Measurements from ENCODE around the gene VWA3A. TPM values are rescaled to one million over a fixed set of nuclear protein-coding genes. Genes with fewer than 3 reads are reported as not detected.

VWA3A gene
- total and polyA plus RNA-seq, 8 donors, result 0.30 to 0.37 TPM; not detected in 6

DNA sequence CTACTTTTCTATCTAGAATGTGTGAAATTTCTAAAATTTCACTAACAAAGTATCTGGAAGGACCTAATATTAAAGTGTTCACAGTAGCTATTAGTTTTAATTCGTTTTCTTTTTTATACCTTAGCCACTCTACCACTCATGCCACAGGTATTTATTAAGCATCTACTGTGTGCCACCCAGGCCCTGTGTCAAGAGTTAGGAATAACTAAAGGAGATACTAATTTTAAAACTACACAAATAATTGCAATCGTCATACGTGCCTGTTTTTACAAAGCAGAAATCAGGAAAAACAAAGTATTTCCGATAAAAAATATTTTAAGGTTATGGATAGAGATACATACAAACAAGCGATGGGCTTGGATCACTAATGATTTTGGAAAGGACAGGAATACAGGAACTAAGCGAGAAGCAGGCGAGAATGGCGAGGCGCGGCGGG, 113.3 kb downstream of the VWA3A start:
- peak overlapping the region; percentile 80 to 96 (median 92) for H3K27ac ChIP-seq

DNA sequence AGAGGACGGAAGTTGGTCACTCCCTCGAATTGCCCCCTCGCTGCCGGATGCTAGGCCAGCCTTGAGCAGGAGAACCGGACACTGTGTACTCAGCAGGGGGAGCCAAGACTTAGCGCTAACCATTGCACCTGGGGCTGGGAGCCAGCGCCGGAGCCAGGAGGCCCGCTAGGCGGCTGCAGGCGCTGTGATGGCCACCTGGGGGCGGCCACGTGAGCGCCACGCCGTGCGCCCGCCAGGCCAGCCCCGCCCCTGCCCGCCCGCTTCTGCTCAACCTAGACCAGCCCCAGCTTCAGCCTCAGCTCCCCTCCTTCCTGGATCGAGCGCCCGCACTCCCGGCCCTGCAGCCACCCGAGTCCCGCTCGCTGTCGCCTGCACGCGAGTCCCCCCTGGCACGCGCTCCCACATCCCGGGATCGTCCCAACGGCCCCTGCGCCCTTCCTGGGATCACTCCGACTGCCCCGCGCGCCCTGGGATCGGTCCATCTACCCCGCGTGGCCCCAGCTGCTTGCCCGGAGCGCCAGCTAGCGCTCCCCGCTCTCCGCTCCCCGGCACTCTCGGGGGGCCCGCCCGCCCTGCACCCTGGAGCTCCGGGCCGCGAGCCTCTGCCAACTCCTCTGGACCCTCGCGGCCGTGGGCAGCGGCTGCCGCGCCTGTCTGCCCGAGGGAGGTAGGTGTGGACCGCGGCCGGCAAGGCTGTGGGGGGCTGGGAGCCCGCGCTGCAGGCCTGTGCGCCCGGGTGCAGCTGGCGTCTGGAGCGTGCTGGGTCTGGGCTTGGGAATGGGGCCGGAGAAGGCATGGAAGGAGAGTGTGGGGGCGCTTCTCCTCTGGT, 113.9 kb downstream of the VWA3A start, which contains the start of gene EEF2K:
EEF2K (plus strand) TSS at position 266 of the 829 bp plus-strand sequence. CDS start 19,452 bp downstream, outside the sequence.
- 0% methylated on average over 25 to 73 of the region's 74 CpGs for WGBS, 5 donors
- intact Hi-C loops (cut with DNase I; ENCODE audit: low total_unique reads), result no loop called here
- no peaks in the 10 kb centered on the region for H3K36me3 ChIP-seq
- no peaks in the 10 kb centered on the region for H3K27me3 ChIP-seq
- peak within 1 kb of the TSS; percentile 84 to 99 (median 92) for H3K4me3 ChIP-seq
- H3K4me1 ChIP-seq, result peaks cover 30 to 53% (median 45%) of the 10 kb centered on the region in 4 donors
- TF ChIP-seq EP300 (IDR thresholded peaks at IDR 0.05) (no peak), POLR2AphosphoS5 (IDR thresholded peaks at IDR 0.05) (peak; percentile 73 to 93 (median 74))
- TF ChIP-seq, protein P1, sequence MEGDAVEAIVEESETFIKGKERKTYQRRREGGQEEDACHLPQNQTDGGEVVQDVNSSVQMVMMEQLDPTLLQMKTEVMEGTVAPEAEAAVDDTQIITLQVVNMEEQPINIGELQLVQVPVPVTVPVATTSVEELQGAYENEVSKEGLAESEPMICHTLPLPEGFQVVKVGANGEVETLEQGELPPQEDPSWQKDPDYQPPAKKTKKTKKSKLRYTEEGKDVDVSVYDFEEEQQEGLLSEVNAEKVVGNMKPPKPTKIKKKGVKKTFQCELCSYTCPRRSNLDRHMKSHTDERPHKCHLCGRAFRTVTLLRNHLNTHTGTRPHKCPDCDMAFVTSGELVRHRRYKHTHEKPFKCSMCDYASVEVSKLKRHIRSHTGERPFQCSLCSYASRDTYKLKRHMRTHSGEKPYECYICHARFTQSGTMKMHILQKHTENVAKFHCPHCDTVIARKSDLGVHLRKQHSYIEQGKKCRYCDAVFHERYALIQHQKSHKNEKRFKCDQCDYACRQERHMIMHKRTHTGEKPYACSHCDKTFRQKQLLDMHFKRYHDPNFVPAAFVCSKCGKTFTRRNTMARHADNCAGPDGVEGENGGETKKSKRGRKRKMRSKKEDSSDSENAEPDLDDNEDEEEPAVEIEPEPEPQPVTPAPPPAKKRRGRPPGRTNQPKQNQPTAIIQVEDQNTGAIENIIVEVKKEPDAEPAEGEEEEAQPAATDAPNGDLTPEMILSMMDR (IDR thresholded peaks at IDR 0.05), result peak in 6 of 7 experiments; percentile 38 to 92 (median 86)
- DNase-seq, result peak; percentile 95 to 98
- no peaks in the 10 kb centered on the region for H3K9me3 ChIP-seq
- H3K27ac ChIP-seq, result peak within 1 kb of the TSS; percentile 80 to 96 (median 92)

More for the DNA sequence above, 113.3 kb downstream of the VWA3A start:
- Histone ChIP-seq H3K9me3 (no peaks in the 10 kb centered on the region), H3K4me3 (peak overlapping the region; percentile 84 to 99 (median 92)), H3K36me3 (no peaks in the 10 kb centered on the region), H3K4me1 (peaks cover 26 to 46% (median 41%) of the 10 kb centered on the region in 4 donors), H3K27me3 (no peaks in the 10 kb centered on the region)
- intact Hi-C loops (cut with DNase I; ENCODE audit: low total_unique reads), result no loop called here
- 3 to 8% (median 5%) methylated on average over 11 of the region's 11 CpGs for WGBS, 5 donors
- TF ChIP-seq, protein P1 (IDR thresholded peaks at IDR 0.05), result no peak
- no peak for TF ChIP-seq POLR2AphosphoS5 (IDR thresholded peaks at IDR 0.05)
- no peak for TF ChIP-seq POLR2A (IDR thresholded peaks at IDR 0.05)
- TF ChIP-seq EP300 (IDR thresholded peaks at IDR 0.05), result no peak
- no peak for DNase-seq

Other genes starting within 250 kb of the VWA3A start
- 100 to 1,000 TPM in 4 of 5 donors, 10 to 100 TPM in 1; 46.4 to 215 (median 124) TPM for gene NPIPB4, start 234.8 kb upstream of the VWA3A start, total RNA-seq
- 10 to 100 TPM in 1 of 3 donors, 1 to 10 TPM in 2; 4.1 to 16.0 (median 4.9) TPM for gene NPIPB4, start 234.8 kb upstream of the VWA3A start, polyA plus RNA-seq
- gene UQCRC2, start 139.2 kb upstream of the VWA3A start, total RNA-seq, result 100 to 1,000 TPM; 124 to 702 (median 247) TPM
- 100 to 1,000 TPM; 128 to 165 (median 142) TPM for gene UQCRC2, start 139.2 kb upstream of the VWA3A start, polyA plus RNA-seq
- gene PDZD9, start 91.4 kb upstream of the VWA3A start, total RNA-seq, result not detected
- not detected for gene PDZD9, start 91.4 kb upstream of the VWA3A start, polyA plus RNA-seq
- 10 to 100 TPM in 2 of 5 donors, 1 to 10 TPM in 3; 1.2 to 32.3 (median 9.6) TPM for gene MOSMO, start 84.4 kb upstream of the VWA3A start, total RNA-seq
- gene MOSMO, start 84.4 kb upstream of the VWA3A start, polyA plus RNA-seq, result 1 to 10 TPM; 6.4 to 8.7 (median 6.7) TPM
- not detected for gene SDR42E2, start 70.0 kb downstream of the VWA3A start, total RNA-seq
- gene SDR42E2, start 70.0 kb downstream of the VWA3A start, polyA plus RNA-seq, result not detected
- gene EEF2K, start 113.7 kb downstream of the VWA3A start, total RNA-seq, result 100 to 1,000 TPM in 2 of 5 donors, 10 to 100 TPM in 3; 21.0 to 170 (median 40.2) TPM
- 1 to 10 TPM; 3.4 to 5.9 (median 3.7) TPM for gene EEF2K, start 113.7 kb downstream of the VWA3A start, polyA plus RNA-seq
- gene POLR3E, start 204.9 kb downstream of the VWA3A start, total RNA-seq, result 10 to 100 TPM; 51.3 to 99.1 (median 76.5) TPM
- 10 to 100 TPM; 13.1 to 19.3 (median 16.2) TPM for gene POLR3E, start 204.9 kb downstream of the VWA3A start, polyA plus RNA-seq

Data from stomach (tissue), 9 donors.